HEK293 (cell line): Measurements from ENCODE around the gene HIRIP3.

Source experiments
- CTCF ChIA-PET: fragments of 350-600 bp; formaldehyde crosslinking; extraction: SDS; loops from one replicate; lab custom pipeline; 2021; ENCODE audit warnings: antibody characterized with exemption; lab: Yijun Ruan, JAX
- POLR2A ChIA-PET: fragments of 300-600 bp; formaldehyde crosslinking; extraction: SDS; loops from one replicate; lab custom pipeline; 2020; ENCODE audit warnings: antibody characterized with exemption, inconsistent platforms; lab: Yijun Ruan, JAX
- H3K27ac ChIP-seq: fragments of 200-500 bp; sonication (Bioruptor generic); 2 replicates; pipeline ENCODE4 v1.5.1; 2014; ENCODE audit warnings: low read depth, low read length, control low read depth, inconsistent platforms; ENCODE audit errors: extremely low read depth
- H3K36me3 ChIP-seq, 2 experiments: fragments of 200-500 bp in 1 of 2; sonication (Bioruptor generic) in 1 of 2; 1 replicate in 1 of 2; 2 replicates in 1 of 2; pipeline ENCODE4 v1.5.1; 2014 to 2017; ENCODE audit warnings: inconsistent platforms in 2 of 2, low read length in 2 of 2; ENCODE audit not compliant: control insufficient read depth in 2 of 2, insufficient read depth in 1 of 2
- H3K4me1 ChIP-seq: fragments of 200-500 bp; sonication (Bioruptor generic); 2 replicates; pipeline ENCODE4 v1.5.1; 2014; ENCODE audit warnings: mild to moderate bottlenecking, low read length, inconsistent platforms; ENCODE audit not compliant: control insufficient read depth, insufficient read depth
- H3K4me3 ChIP-seq: 2 replicates; pipeline ENCODE4 v1.5.1; 2011; ENCODE audit warnings: low read depth, mild to moderate bottlenecking, control low read depth, low read length, moderate library complexity
- H3K9me3 ChIP-seq: fragments of 200-500 bp; sonication (Bioruptor generic); 2 replicates; pipeline ENCODE4 v1.5.1; 2014; ENCODE audit warnings: low read depth, low read length, inconsistent platforms; ENCODE audit not compliant: control insufficient read depth, insufficient read depth
- KLF16 ChIP-seq: fragments of 450-650 bp; formaldehyde crosslinking; IDR thresholded peaks from 2 replicates; pipeline ENCODE4 v1.5.1; 2017; ENCODE audit warnings: missing biosample characterization, missing genetic modification characterization
- KLF17 ChIP-seq: fragments of 450-650 bp; formaldehyde crosslinking; IDR thresholded peaks from 2 replicates; pipeline ENCODE4 v1.5.1; 2016; ENCODE audit warnings: missing biosample characterization, missing genetic modification characterization
- KLF8 ChIP-seq: fragments of 450-650 bp; formaldehyde crosslinking; IDR thresholded peaks from 2 replicates; pipeline ENCODE4 v1.5.1; 2016; ENCODE audit warnings: missing biosample characterization, missing genetic modification characterization
- KLF9 ChIP-seq: fragments of 450-650 bp; formaldehyde crosslinking; IDR thresholded peaks from 2 replicates; pipeline ENCODE4 v1.5.1; 2016; ENCODE audit warnings: missing biosample characterization, missing genetic modification characterization, low read depth
- PATZ1 ChIP-seq: fragments of 450-650 bp; formaldehyde crosslinking; IDR thresholded peaks from 2 replicates; pipeline ENCODE4 v1.5.1; 2016; ENCODE audit warnings: missing biosample characterization, missing genetic modification characterization
- PBX3 ChIP-seq: sonication (generic); formaldehyde crosslinking; IDR thresholded peaks from 2 replicates; pipeline ENCODE4 v1.8.1; 2022; ENCODE audit warnings: mild to moderate bottlenecking, moderate library complexity, missing genetic modification reagents
- SCRT1 ChIP-seq: fragments of 450-650 bp; formaldehyde crosslinking; IDR thresholded peaks from 2 replicates; pipeline ENCODE4 v1.5.1; 2016; ENCODE audit warnings: missing biosample characterization, missing genetic modification characterization, borderline replicate concordance
- SCRT2 ChIP-seq: fragments of 450-650 bp; formaldehyde crosslinking; IDR thresholded peaks from 2 replicates; pipeline ENCODE4 v1.5.1; 2016; ENCODE audit warnings: missing biosample characterization, missing genetic modification characterization
- SP2 ChIP-seq: fragments of 450-650 bp; formaldehyde crosslinking; IDR thresholded peaks from 2 replicates; pipeline ENCODE4 v1.5.1; 2016; ENCODE audit warnings: missing biosample characterization, missing genetic modification characterization
- SP3 ChIP-seq: fragments of 450-650 bp; formaldehyde crosslinking; IDR thresholded peaks from 2 replicates; pipeline ENCODE4 v1.5.1; 2016; ENCODE audit warnings: missing biosample characterization, missing genetic modification characterization
- SP7 ChIP-seq: fragments of 450-650 bp; formaldehyde crosslinking; IDR thresholded peaks from 2 replicates; pipeline ENCODE4 v1.5.1; 2016; ENCODE audit warnings: missing biosample characterization, missing genetic modification characterization
- YY2 ChIP-seq: fragments of 450-650 bp; formaldehyde crosslinking; IDR thresholded peaks from 2 replicates; pipeline ENCODE4 v1.5.1; 2016; ENCODE audit warnings: missing biosample characterization, missing genetic modification characterization
- ZBTB1 ChIP-seq: fragments of 450-650 bp; formaldehyde crosslinking; IDR thresholded peaks from 2 replicates; pipeline ENCODE4 v1.5.1; 2016; ENCODE audit warnings: missing biosample characterization, missing genetic modification characterization
- ZBTB20 ChIP-seq: fragments of 450-650 bp; formaldehyde crosslinking; IDR thresholded peaks from 2 replicates; pipeline ENCODE4 v1.5.1; 2016; ENCODE audit warnings: missing biosample characterization, missing genetic modification characterization
- ZEB2 ChIP-seq: fragments of 450-650 bp; formaldehyde crosslinking; IDR thresholded peaks from 2 replicates; pipeline ENCODE4 v1.5.1; 2016; ENCODE audit warnings: missing biosample characterization, missing genetic modification characterization
- ZFP3 ChIP-seq: fragments of 450-650 bp; formaldehyde crosslinking; IDR thresholded peaks from 2 replicates; pipeline ENCODE4 v1.5.1; 2016; ENCODE audit warnings: low read depth, missing biosample characterization, missing genetic modification characterization
- ZFP41 ChIP-seq: fragments of 450-650 bp; formaldehyde crosslinking; IDR thresholded peaks from 2 replicates; pipeline ENCODE4 v1.5.1; 2016; ENCODE audit warnings: missing biosample characterization, missing genetic modification characterization, borderline replicate concordance
- ZNF112 ChIP-seq: fragments of 450-650 bp; formaldehyde crosslinking; IDR thresholded peaks from 2 replicates; pipeline ENCODE4 v1.5.0; 2017; ENCODE audit warnings: missing biosample characterization, missing genetic modification characterization
- ZNF266 ChIP-seq: fragments of 450-650 bp; formaldehyde crosslinking; IDR thresholded peaks from 2 replicates; pipeline ENCODE4 v1.5.1; 2016; ENCODE audit warnings: missing biosample characterization, missing genetic modification characterization, low read depth
- ZNF335 ChIP-seq: fragments of 450-650 bp; formaldehyde crosslinking; conservative IDR thresholded peaks from 2 replicates; pipeline ENCODE4 v1.5.1; 2016; ENCODE audit warnings: missing biosample characterization, missing genetic modification characterization
- ZNF488 ChIP-seq: fragments of 450-650 bp; formaldehyde crosslinking; IDR thresholded peaks from 2 replicates; pipeline ENCODE4 v1.5.1; 2016; ENCODE audit warnings: missing biosample characterization, missing genetic modification characterization
- ZNF513 ChIP-seq: fragments of 450-650 bp; IDR thresholded peaks from 2 replicates; pipeline ENCODE4 v1.5.1; 2018; ENCODE audit warnings: missing biosample characterization, missing genetic modification characterization
- ZNF610 ChIP-seq: fragments of 450-650 bp; formaldehyde crosslinking; IDR thresholded peaks from 2 replicates; pipeline ENCODE4 v1.5.1; 2016; ENCODE audit warnings: missing biosample characterization, missing genetic modification characterization, borderline replicate concordance
- ZNF621 ChIP-seq: fragments of 450-650 bp; formaldehyde crosslinking; IDR thresholded peaks from 2 replicates; pipeline ENCODE4 v1.5.1; 2017; ENCODE audit warnings: missing biosample characterization, missing genetic modification characterization
- ZNF629 ChIP-seq: fragments of 450-650 bp; formaldehyde crosslinking; IDR thresholded peaks from 2 replicates; pipeline ENCODE4 v1.5.1; 2017; ENCODE audit warnings: missing biosample characterization, missing genetic modification characterization
- ZNF658 ChIP-seq: fragments of 450-650 bp; formaldehyde crosslinking; IDR thresholded peaks from 2 replicates; pipeline ENCODE4; 2016; ENCODE audit warnings: missing biosample characterization, missing genetic modification characterization
- ZNF747 ChIP-seq: fragments of 450-650 bp; formaldehyde crosslinking; IDR thresholded peaks from 2 replicates; pipeline ENCODE4 v1.5.1; 2016; ENCODE audit warnings: missing biosample characterization, missing genetic modification characterization
- ZNF792 ChIP-seq: fragments of 450-650 bp; formaldehyde crosslinking; IDR thresholded peaks from 2 replicates; pipeline ENCODE4 v1.5.1; 2016; ENCODE audit warnings: missing biosample characterization, missing genetic modification characterization
- ZSCAN30 ChIP-seq: fragments of 450-650 bp; IDR thresholded peaks from 2 replicates; pipeline ENCODE4 v1.5.1; 2018; ENCODE audit warnings: missing biosample characterization, mild to moderate bottlenecking, missing genetic modification characterization, moderate library complexity
- TF ChIP-seq, protein P1 (sequence below): fragments of 450-650 bp; formaldehyde crosslinking; IDR thresholded peaks from 2 replicates; pipeline ENCODE4 v1.5.1; 2016; ENCODE audit warnings: missing biosample characterization, missing genetic modification characterization, low read depth

Gene HIRIP3

DNA sequence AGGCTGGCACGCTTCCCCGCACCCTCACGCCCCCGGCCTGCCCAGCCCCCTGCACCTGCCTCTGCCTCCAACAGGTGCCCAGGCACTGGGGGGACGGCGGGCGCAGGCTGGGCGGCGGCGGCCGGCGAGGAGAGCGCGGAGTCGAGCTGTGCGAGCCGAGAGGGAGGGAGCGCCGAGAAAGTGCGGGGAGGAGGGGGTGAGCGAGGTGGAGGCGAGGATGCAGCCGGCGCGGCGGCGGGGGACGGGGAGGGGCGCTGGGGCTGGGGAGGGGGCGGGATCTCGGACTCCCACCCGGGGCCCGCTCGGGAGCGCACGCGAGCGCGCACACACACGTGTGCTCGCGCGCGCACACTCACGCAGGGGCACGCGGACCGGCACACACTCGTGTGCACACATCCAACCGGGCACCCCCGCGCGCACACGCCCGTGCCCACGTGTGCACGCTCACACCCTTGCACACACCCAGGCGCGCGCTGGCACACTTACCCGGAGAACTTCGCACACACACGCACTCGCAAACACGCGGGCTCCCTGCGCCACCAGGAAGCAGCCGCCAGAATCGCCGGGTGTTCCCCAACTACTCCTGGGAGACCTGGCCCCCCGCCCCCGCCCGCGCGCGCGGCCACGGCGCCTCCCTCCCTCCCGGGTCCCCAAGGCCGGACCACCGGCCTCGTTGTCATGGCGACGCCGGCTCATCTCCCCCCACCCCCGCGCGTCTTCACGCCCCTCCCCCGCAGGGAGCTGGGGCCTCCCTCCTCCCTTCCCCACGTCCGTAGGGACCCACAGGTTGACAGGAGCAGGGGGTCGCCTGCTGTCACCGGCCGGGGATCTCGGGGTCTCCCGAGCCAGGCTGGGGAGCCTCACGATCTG, 15.7 kb upstream of the HIRIP3 start, which contains the start of gene DOC2A:
TSS of gene DOC2A (minus strand) at position 184 of the 870 bp plus-strand sequence. CDS start 805 bp downstream, outside the sequence.
- H3K9me3 ChIP-seq: no peaks in the 10 kb centered on the region
- H3K4me1 ChIP-seq: no peaks in the 10 kb centered on the region
- CTCF ChIA-PET: interaction anchor here (1.2 kb wide), 1 partner anchor 11 kb away, joined by 4 read pairs; no protein-coding TSS in a partner anchor
- POLR2A ChIA-PET: interaction anchor here (0.5 to 0.7 kb wide), 5 partner anchors 15 to 768 kb away, joined by 3 to 4 read pairs (median 3); partner anchors contain the start of genes HIRIP3, INO80E and PAGR1
- no peak within 1 kb of the TSS; the same call in 1 of the 2 replicates for H3K27ac ChIP-seq
- H3K4me3 ChIP-seq: peak within 1 kb of the TSS; percentile 50
- peaks cover 0 to 8% of the 10 kb centered on the region in 2 experiments; a peak in 1 of 3 replicates for H3K36me3 ChIP-seq
- peak; percentile 8; the same call in 1 of the 2 replicates for TF ChIP-seq ZBTB20 (tag by site-specific recombination)
- peak; percentile 15; the same call in 1 of the 2 replicates for TF ChIP-seq SP2 (tag by site-specific recombination)
- TF ChIP-seq ZNF658 (tag by site-specific recombination): no peak
- TF ChIP-seq ZSCAN30 (tag by site-specific recombination): no peak
- TF ChIP-seq ZFP41 (tag by site-specific recombination): no peak
- peak; percentile 55; the same call in 1 of the 2 replicates for TF ChIP-seq KLF16 (tag by site-specific recombination)
- TF ChIP-seq SP7 (tag by site-specific recombination): no peak
- peak; percentile 46 for TF ChIP-seq PATZ1 (tag by site-specific recombination)
- TF ChIP-seq SCRT1 (tag by site-specific recombination): peak; percentile 95
- no peak for TF ChIP-seq YY2 (tag by site-specific recombination)
- TF ChIP-seq KLF9 (tag by site-specific recombination): 0 out of 2 replicates have a peak, but pooled peaks have one; percentile 3
- no peak for TF ChIP-seq ZNF747 (tag by site-specific recombination)
- peak; percentile 86 for TF ChIP-seq ZNF335
- 0 out of 2 replicates have a peak, but pooled peaks have one; percentile 57 for TF ChIP-seq KLF17 (tag by site-specific recombination)
- TF ChIP-seq KLF8: no peak
- TF ChIP-seq ZNF266 (tag by site-specific recombination): no peak
- TF ChIP-seq SCRT2 (tag by site-specific recombination): peak; percentile 98
- TF ChIP-seq ZBTB1 (tag by site-specific recombination): no peak
- TF ChIP-seq, protein P1, sequence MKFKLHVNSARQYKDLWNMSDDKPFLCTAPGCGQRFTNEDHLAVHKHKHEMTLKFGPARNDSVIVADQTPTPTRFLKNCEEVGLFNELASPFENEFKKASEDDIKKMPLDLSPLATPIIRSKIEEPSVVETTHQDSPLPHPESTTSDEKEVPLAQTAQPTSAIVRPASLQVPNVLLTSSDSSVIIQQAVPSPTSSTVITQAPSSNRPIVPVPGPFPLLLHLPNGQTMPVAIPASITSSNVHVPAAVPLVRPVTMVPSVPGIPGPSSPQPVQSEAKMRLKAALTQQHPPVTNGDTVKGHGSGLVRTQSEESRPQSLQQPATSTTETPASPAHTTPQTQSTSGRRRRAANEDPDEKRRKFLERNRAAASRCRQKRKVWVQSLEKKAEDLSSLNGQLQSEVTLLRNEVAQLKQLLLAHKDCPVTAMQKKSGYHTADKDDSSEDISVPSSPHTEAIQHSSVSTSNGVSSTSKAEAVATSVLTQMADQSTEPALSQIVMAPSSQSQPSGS (tag by site-specific recombination): no peak
- TF ChIP-seq ZNF629: no peak
- no peak for TF ChIP-seq ZNF112 (tag by site-specific recombination)
- TF ChIP-seq ZEB2 (tag by site-specific recombination): 0 out of 2 replicates have a peak, but pooled peaks have one; percentile 17
- no peak for TF ChIP-seq ZNF488 (tag by site-specific recombination)
- TF ChIP-seq ZFP3 (tag by site-specific recombination): peak; percentile 86
- TF ChIP-seq ZNF610: no peak
- no peak for TF ChIP-seq ZNF621
- TF ChIP-seq SP3 (tag by site-specific recombination): 0 out of 2 replicates have a peak, but pooled peaks have one; percentile 36
- no peak for TF ChIP-seq ZNF792 (tag by site-specific recombination)
- TF ChIP-seq PBX3: no peak
- TF ChIP-seq ZNF513 (tag by site-specific recombination): no peak
